Loucy (cell line): ENCODE measurements around the gene COL2A1.

Experiments
- CTCF ChIP-seq: fragments of 200-600 bp; sonication (generic); conservative IDR thresholded peaks from 2 replicates; pipeline ENCODE4 v1.5.1; 2014; ENCODE audit warnings: mild to moderate bottlenecking, antibody characterized with exemption, low read length
- EZH2phosphoT487 ChIP-seq: fragments of 200-600 bp; IDR thresholded peaks from 2 replicates; pipeline ENCODE4 v1.6.1; 2018; ENCODE audit warnings: antibody characterized with exemption, mild to moderate bottlenecking, moderate library complexity, borderline replicate concordance

DNA sequence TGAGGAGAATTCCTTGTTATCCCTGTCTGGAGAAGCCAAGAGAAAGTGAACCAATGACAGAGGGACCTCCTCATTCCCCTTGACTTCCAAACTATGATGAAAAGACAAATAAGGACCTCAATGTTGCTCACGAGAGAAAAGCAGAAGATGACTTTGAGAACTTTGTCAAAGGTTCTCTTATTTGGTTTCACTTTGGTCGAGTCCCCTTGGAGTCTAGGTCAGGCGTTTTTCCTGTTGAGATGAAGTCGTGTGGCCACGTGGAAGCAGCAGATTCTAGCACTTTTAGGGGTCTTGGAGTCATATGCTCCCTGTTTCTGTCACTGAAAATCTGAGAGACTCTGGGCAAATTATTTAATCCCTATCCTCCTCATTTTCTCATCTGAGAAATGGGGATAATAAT, 33.8 kb upstream of the COL2A1 start:
- TF ChIP-seq CTCF (no peak), EZH2phosphoT487 (no peak)
